PC-9 (cell line): ENCODE results near the gene NAT16. TPM values are rescaled to one million over a fixed set of nuclear protein-coding genes. Genes with fewer than 3 reads are reported as not detected.

ENCODE experiments used
- BruUV-seq: library from RNA; stranded (reverse); fragments of 400-500 nt; replicated peaks from 2 replicates; lab custom pipeline; 2021; lab: Mats Ljungman, UMichigan
- CTCF ChIA-PET: fragments of 300-600 bp; sonication (Branson Sonifier 250); formaldehyde crosslinking; loops from one replicate; lab custom pipeline; 2022; ENCODE audit warnings: antibody characterized with exemption; lab: Charles Lee
- POLR2A ChIA-PET: fragments of 300-600 bp; sonication (Branson Sonifier 250); formaldehyde crosslinking; loops from one replicate; lab custom pipeline; 2022; ENCODE audit warnings: antibody characterized with exemption; ENCODE audit not compliant: unreplicated experiment; lab: Charles Lee
- DNase-seq, 2 experiments: peaks; one replicate each; pipeline versions ENCODE4 v3.0.0 to v3.0.0-alpha.2; 2015 to 2022; ENCODE audit warnings: mixed read lengths in 1 of 2
- H2AFZ ChIP-seq: fragments of 200-600 bp; sonication (generic); 2 replicates; pipeline ENCODE4 v1.8.1; 2017; ENCODE audit warnings: antibody characterized with exemption
- H3F3A ChIP-seq: fragments of 200-600 bp; sonication (generic); 2 replicates; pipeline ENCODE4 v1.8.1; 2017; ENCODE audit warnings: antibody characterized with exemption, mild to moderate bottlenecking, low read depth; ENCODE audit not compliant: insufficient read depth
- H3K27ac ChIP-seq: fragments of 200-600 bp; sonication (generic); 2 replicates; pipeline ENCODE4 v1.6.1; 2016; ENCODE audit warnings: mixed run types
- H3K27me3 ChIP-seq: fragments of 200-600 bp; sonication (generic); 2 replicates; pipeline ENCODE4 v1.6.1; 2016; ENCODE audit warnings: low read depth, mixed run types; ENCODE audit not compliant: insufficient read depth
- H3K36me3 ChIP-seq: fragments of 200-600 bp; sonication (generic); 2 replicates; pipeline ENCODE4 v1.6.1; 2016; ENCODE audit warnings: low read depth, mixed run types
- H3K4me1 ChIP-seq: fragments of 200-600 bp; sonication (generic); replicated peaks from 2 replicates; pipeline ENCODE4 v1.6.1; 2016; ENCODE audit warnings: mixed run types; ENCODE audit not compliant: insufficient read depth
- H3K4me2 ChIP-seq: fragments of 200-600 bp; sonication (generic); 2 replicates; pipeline ENCODE4 v1.6.1; 2017; ENCODE audit warnings: mixed run types
- H3K4me3 ChIP-seq: fragments of 200-600 bp; sonication (generic); 2 replicates; pipeline ENCODE4 v1.6.1; 2016; ENCODE audit warnings: mixed run types
- H3K79me2 ChIP-seq: fragments of 200-600 bp; sonication (generic); 2 replicates; pipeline ENCODE4 v1.6.1; 2017; ENCODE audit warnings: low read depth, mixed run types
- H3K9me2 ChIP-seq: fragments of 200-600 bp; sonication (generic); 2 replicates; pipeline ENCODE4 v1.8.1; 2017; ENCODE audit warnings: mild to moderate bottlenecking; ENCODE audit not compliant: insufficient read depth
- H3K9me3 ChIP-seq: fragments of 200-600 bp; sonication (generic); 2 replicates; pipeline ENCODE4 v1.8.1; 2016; ENCODE audit warnings: low read depth; ENCODE audit not compliant: insufficient read depth
- H4K20me1 ChIP-seq: fragments of 200-600 bp; sonication (generic); 2 replicates; pipeline ENCODE4 v1.8.1; 2017; ENCODE audit not compliant: insufficient read depth
- EZH2 ChIP-seq: fragments of 200-600 bp; sonication (generic); IDR thresholded peaks from 2 replicates; pipeline ENCODE4 v1.8.0; 2017; ENCODE audit warnings: antibody characterized with exemption, low read depth
- intact Hi-C: fragments of 100-400 bp; cut with micrococcal nuclease; formaldehyde crosslinking; loops from one replicate; pipeline ENCODE4 v1.10.0; 2022; ENCODE audit not compliant: unreplicated experiment
- total RNA-seq: library from RNA; stranded (reverse); gene quantifications from 2 replicates; pipeline ENCODE4 v1.2.3, GENCODE V29; 2021
- TF ChIP-seq, protein P1 (sequence below): fragments of 200-600 bp; sonication (generic); conservative IDR thresholded peaks from 2 replicates; pipeline ENCODE4 v1.6.1; 2017; ENCODE audit warnings: mixed run types, antibody characterized with exemption, mild to moderate bottlenecking, moderate library complexity

NAT16 gene
- total RNA-seq, 1 experiment from 2014 or later: not detected

DNA sequence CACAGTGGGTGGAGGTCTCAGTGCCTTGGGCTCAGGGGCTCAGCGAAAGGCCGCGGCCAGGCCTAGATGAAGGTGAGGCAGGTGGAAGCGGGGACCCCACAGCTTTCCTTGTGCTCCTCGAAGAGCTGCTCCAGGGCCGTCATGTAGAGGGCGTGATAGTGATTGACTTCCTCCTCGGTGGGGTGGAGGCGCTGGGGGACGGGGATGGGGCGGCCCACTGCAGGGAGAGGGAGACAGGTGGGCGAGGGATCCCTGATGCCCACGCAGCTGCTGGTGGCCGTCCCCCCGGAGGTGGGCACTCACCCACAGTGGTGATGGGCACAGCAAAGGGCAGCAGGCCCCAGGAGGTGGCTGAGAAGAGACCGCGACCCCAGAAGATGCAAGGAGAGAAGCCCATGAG lies 15.8 kb upstream of the NAT16 start:
- no peak for DNase-seq
- no peak overlapping the region for H3K27ac ChIP-seq
- no peaks in the 10 kb centered on the region for H3K79me2 ChIP-seq
- ChIA-PET POLR2A (no interaction called here), CTCF (no interaction called here)
- no peak overlapping the region for H3K4me2 ChIP-seq
- H3F3A ChIP-seq: no peaks in the 10 kb centered on the region
- H3K4me3 ChIP-seq: no peak overlapping the region
- no peaks in the 10 kb centered on the region for H3K9me3 ChIP-seq
- no peaks in the 10 kb centered on the region for H3K9me2 ChIP-seq
- no TSS peak for BruUV-seq
- no peaks in the 10 kb centered on the region for H3K27me3 ChIP-seq
- TF ChIP-seq EZH2: no peak
- TF ChIP-seq, protein P1, sequence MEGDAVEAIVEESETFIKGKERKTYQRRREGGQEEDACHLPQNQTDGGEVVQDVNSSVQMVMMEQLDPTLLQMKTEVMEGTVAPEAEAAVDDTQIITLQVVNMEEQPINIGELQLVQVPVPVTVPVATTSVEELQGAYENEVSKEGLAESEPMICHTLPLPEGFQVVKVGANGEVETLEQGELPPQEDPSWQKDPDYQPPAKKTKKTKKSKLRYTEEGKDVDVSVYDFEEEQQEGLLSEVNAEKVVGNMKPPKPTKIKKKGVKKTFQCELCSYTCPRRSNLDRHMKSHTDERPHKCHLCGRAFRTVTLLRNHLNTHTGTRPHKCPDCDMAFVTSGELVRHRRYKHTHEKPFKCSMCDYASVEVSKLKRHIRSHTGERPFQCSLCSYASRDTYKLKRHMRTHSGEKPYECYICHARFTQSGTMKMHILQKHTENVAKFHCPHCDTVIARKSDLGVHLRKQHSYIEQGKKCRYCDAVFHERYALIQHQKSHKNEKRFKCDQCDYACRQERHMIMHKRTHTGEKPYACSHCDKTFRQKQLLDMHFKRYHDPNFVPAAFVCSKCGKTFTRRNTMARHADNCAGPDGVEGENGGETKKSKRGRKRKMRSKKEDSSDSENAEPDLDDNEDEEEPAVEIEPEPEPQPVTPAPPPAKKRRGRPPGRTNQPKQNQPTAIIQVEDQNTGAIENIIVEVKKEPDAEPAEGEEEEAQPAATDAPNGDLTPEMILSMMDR: no peak
- no peaks in the 10 kb centered on the region for H3K4me1 ChIP-seq
- no peak overlapping the region for H2AFZ ChIP-seq
- intact Hi-C loops: no loop called here
- H3K36me3 ChIP-seq: no peaks in the 10 kb centered on the region
- H4K20me1 ChIP-seq: no peaks in the 10 kb centered on the region

DNA sequence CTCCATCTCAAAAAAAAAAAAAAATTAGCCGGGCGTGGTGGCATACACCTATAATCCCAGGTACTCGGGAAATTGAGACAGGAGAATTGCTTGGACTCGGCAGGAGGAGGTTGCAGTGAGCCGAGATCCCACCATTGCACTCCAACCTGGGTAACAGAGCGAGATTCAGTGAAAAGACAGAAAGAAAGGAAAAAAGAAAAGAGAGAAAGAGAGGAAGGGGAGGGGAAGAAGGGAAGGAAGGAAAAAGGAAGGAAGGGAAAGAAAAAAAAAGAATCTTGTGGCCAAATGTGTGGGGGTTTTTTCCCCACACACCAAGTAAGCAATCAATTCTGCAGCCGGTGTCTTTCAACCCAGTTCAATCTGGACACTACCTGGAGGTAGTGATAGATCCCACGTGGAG lies 9.0 kb upstream of the NAT16 start:
- Histone ChIP-seq H3K4me3 (no peak overlapping the region), H3K27me3 (no peaks in the 10 kb centered on the region), H2AFZ (no peak overlapping the region), H3K9me2 (no peaks in the 10 kb centered on the region), H4K20me1 (no peaks in the 10 kb centered on the region), H3K4me1 (no peaks in the 10 kb centered on the region), H3K9me3 (no peaks in the 10 kb centered on the region), H3K27ac (no peak overlapping the region), H3K36me3 (no peaks in the 10 kb centered on the region), H3K79me2 (no peaks in the 10 kb centered on the region), H3K4me2 (no peak overlapping the region), H3F3A (no peaks in the 10 kb centered on the region)
- intact Hi-C loops: no loop called here
- BruUV-seq: no TSS peak
- DNase-seq: no peak
- ChIA-PET CTCF (no interaction called here), POLR2A (no interaction called here)
- TF ChIP-seq EZH2: no peak
- TF ChIP-seq, protein P1: no peak

DNA sequence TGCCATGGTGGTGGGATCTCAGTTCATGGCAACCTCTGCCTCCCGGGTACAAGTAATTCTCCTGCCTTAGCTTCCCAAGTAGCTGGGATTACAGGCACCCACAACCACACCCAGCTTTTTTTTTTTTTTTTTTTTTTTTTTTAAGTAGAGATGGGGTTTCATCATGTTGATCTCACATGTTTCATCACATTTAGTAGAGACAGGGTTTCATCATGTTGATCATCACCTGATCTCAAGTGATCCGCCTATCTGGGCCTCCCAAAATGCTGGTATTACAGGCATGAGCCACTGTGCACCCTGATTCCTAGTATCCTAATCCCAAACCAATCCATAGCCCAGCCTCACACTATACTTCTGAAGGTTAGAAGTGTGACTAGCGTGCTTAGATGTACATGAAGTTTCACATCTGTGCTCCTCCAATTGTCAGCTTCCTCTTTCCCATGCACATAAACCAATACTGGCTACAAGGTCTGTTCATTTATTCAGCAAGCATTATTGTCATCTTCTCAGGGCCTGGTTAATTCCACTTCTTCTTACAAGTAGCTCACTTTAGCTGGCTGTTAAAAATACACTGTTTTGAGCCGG lies 6.8 kb upstream of the NAT16 start:
- Histone ChIP-seq H3K27me3 (no peaks in the 10 kb centered on the region), H3K36me3 (no peaks in the 10 kb centered on the region), H3K4me2 (no peak overlapping the region), H2AFZ (no peak overlapping the region), H3K4me1 (no peaks in the 10 kb centered on the region), H3K9me3 (no peaks in the 10 kb centered on the region), H3K79me2 (no peaks in the 10 kb centered on the region), H3K27ac (no peak overlapping the region), H3K4me3 (no peak overlapping the region), H4K20me1 (no peaks in the 10 kb centered on the region), H3F3A (no peaks in the 10 kb centered on the region), H3K9me2 (no peaks in the 10 kb centered on the region)
- intact Hi-C loops: no loop called here
- no TSS peak for BruUV-seq
- no peak for TF ChIP-seq EZH2
- TF ChIP-seq, protein P1: no peak
- DNase-seq: no peak
- ChIA-PET CTCF (interaction anchor here (0.6 to 0.9 kb wide), 3 partner anchors 43 to 102 kb away, joined by 3 to 10 read pairs (median 6); no protein-coding TSS in a partner anchor), POLR2A (interaction anchor here (0.6 kb wide), 2 partner anchors 57 to 101 kb away, joined by 5 to 8 read pairs; partner anchors contain the start of gene TRIM56)
